Upper lobe of left lung (tissue), 4 donors: ENCODE results near the gene CYP26B1.

Experiments
- CTCF ChIP-seq, 6 experiments: fragments of 450-650 bp in 4 of 6; fragments of 200-600 bp in 2 of 6; sonication (generic) in 2 of 6; IDR thresholded peaks; one replicate each; pipeline ENCODE4 v1.5.1; 2016 to 2019; ENCODE audit warnings: antibody characterized with exemption in 6 of 6
- EP300 ChIP-seq, 4 donors: sonication (generic); formaldehyde crosslinking; IDR thresholded peaks; one replicate each; pipeline ENCODE4 v1.5.1; 2017; ENCODE audit warnings: antibody characterized with exemption in 4 of 4, control low read depth in 2 of 4
- POLR2AphosphoS5 ChIP-seq, 2 donors: sonication (generic); formaldehyde crosslinking; IDR thresholded peaks; one replicate each; pipeline ENCODE4 v1.5.1; 2017; ENCODE audit warnings: antibody characterized with exemption in 2 of 2

GRCh38 chr2:72138011-72138881 lies 9.4 kb downstream of the CYP26B1 start:
- no peak for TF ChIP-seq EP300 (IDR thresholded peaks at IDR 0.05)
- TF ChIP-seq CTCF (IDR thresholded peaks at IDR 0.05) = no peak
- TF ChIP-seq POLR2AphosphoS5 (IDR thresholded peaks at IDR 0.05) = no peak
